Frontal cortex (tissue), 4 donors: ENCODE data around the gene COQ6. TPM values are rescaled to one million over a fixed set of nuclear protein-coding genes. Genes with fewer than 3 reads are reported as not detected.
"Not testable (repeated sequence)": the region's sequence is repeated elsewhere in the genome, so short reads cannot be mapped to it uniquely, and the experiment has no call there.

Experiments used
- DNase-seq, 2 donors: peaks; one replicate each; pipeline ENCODE4 v3.0.0; 2012; ENCODE audit warnings: low spot score in 2 of 2
- FAIRE-seq: peaks from 2 replicates; lab custom pipeline; 2012; peaks lifted over from hg19 to GRCh38; lab: Jason Lieb, UNC
- small RNA-seq: library from RNA; depleted of rRNA; stranded (forward); fragments of <200 nt; gene quantifications from one replicate; pipeline ENCODE3, GENCODE V24; 2014
- total RNA-seq: library from RNA; depleted of rRNA; stranded (reverse); fragments of >200 nt; gene quantifications from one replicate; pipeline ENCODE4 v1.2.3, GENCODE V29; 2014
- donor health status: control.
- donor health status: control.
- donor health status: control.

Gene COQ6
- total RNA-seq, 1 donor from 2014 or later, result 18.8 TPM

DNA sequence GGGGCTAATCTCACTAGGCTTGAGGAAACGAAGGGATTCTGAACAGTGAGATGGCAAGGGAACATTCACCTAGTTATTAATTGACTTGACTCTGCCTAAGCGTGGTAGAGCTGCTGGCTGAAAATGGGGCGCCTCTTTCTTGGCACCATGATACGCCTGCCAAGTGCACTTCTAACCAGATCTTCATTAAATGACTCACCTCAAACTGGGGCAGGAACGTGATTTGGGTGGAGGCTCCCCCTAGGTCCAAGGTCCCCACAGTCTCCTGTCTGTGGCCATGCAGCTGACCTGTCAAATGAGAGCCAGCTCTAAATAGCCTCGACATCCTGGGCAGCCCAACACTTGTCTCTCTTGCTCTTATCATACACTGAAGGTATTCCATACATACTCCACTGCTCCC is 26.0 kb downstream of the COQ6 start:
- no peak for FAIRE-seq
- no peak for DNase-seq

DNA sequence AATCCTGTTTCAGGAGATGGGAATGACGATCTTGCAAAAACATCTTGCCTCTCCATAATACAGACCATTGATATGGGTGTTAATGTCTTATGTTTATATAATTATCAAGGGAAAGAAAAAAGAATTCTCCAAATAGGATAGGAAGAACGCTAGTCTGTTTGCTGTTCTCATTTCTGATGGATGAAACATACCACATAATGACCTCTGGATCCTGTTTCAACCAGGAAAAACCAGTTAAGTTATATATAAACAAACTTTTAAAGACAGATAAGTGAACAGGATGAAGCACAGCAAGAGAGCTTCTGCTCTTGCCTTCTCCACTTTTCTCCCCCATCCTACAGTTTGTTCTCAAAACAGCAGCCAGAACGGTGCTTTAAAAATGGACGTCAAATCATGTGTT is 27.8 kb downstream of the COQ6 start:
- FAIRE-seq (no peak), DNase-seq (no peak)

DNA sequence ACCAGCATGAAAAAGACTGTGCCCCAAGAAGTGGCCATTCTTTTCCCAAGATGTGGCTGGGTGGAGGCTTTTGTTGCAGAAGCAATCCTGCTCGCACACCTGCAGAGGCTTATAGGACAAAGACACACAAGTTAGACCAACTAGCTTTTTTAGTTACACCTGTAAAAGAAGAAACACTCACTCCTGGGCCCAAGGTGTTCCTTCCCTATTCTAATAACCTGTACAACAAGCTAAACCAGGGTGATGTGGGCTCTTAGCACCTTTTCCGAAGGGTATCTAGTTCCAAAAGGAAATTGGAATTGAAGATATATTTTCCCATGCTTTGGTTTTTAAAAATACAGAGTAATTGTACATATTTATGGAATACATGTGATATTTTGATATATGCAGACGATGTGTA is 38.0 kb downstream of the COQ6 start:
- FAIRE-seq (no peak), DNase-seq (no peak)

DNA sequence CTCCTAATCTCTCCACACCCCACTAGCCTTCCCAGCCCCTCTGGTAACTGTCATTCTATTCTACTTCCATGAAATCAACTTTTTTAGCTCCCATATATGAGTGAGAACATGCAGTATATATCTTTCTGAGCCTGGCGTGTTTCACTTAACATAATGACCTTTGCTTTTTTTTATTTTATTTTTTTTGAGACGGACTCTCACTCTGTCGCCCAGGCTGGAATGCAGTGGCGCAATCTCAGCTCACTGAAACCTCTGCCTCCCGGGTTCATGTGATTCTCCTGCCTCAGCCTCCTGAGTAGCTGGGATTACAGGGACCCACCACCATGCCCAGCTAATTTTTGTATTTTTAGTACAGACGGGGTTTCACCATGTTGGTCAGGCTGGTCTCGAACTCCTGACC is 38.6 kb downstream of the COQ6 start:
- not testable (repeated sequence) for DNase-seq, FAIRE-seq

DNA sequence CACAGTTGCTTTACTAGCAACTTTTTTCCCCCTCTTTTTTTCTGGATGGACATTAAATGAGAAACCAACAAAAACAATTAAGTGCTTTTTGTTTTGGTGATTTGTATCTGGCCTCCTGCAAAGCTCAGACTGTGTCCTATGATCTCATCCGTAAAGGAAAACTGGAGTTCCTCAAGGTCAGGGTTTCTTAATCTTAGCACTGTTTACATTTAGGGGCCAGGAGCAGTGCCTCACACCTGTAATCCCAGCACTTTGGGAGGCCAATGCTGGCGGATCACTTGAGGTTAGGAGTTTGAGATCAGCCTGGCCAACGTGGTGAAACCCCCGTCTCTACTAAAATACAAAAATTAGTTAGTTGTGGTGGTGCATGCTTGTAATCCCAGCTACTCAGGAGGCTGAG is 41.0 kb downstream of the COQ6 start:
- DNase-seq (no peak), FAIRE-seq (no peak)

DNA sequence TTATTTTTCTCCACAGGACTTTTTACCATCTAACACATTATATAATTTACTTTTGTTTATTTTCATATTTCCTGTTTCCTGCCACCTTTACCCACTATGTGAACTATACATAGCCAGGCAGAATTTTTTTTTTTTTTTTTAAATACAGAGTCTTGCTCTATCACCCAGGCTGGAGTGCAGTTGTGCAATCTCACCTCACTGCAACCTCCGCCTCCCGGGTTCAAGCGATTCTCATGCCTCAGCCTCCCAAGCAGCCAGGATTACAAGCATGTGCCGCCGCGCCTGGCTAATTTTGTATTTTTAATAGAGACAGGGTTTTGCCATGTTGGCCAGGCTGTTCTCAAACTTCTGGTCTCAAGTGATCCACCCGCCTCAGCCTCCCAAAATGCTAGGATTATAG is 44.8 kb downstream of the COQ6 start:
- FAIRE-seq, DNase-seq: not testable (repeated sequence)

DNA sequence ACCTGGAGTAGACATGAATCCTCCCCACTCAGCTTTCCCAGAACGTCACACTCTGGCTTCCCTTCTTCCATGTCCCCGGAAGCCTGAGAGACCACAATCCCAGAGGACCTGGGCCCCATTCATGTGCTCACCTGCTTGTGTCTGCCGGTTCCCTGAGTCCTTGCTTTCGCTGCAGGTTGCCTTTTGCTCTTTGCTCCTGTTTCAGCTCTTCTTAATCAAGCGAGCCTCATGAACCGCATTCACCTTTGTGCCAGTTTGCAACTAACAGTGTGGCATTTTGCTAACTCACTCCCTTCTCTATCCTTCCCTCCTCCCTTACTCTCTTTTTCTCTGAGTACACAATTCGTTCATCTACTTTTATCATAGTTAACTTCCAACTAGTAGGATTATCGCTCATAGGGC is 45.9 kb downstream of the COQ6 start:
- FAIRE-seq, result no peak
- no peak for DNase-seq

DNA sequence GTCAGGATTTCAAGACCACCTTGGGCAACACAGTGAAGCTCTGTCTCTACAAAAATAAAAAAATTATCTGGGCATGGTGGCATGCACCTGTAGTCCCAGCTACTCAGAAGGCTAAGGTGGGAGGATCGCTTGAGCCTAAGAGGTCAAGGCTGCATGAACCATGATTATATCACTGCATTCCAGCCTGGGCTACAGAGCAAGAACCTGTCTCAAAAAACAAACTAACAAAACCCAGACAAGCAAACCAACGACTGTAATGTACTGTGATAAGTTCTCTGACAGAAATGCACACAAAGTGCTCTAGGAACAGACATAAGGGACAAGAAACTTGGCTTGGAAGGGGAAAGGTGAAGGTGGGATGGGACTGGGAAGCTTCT is 46.6 kb downstream of the COQ6 start:
- FAIRE-seq, result no peak
- no peak for DNase-seq

DNA sequence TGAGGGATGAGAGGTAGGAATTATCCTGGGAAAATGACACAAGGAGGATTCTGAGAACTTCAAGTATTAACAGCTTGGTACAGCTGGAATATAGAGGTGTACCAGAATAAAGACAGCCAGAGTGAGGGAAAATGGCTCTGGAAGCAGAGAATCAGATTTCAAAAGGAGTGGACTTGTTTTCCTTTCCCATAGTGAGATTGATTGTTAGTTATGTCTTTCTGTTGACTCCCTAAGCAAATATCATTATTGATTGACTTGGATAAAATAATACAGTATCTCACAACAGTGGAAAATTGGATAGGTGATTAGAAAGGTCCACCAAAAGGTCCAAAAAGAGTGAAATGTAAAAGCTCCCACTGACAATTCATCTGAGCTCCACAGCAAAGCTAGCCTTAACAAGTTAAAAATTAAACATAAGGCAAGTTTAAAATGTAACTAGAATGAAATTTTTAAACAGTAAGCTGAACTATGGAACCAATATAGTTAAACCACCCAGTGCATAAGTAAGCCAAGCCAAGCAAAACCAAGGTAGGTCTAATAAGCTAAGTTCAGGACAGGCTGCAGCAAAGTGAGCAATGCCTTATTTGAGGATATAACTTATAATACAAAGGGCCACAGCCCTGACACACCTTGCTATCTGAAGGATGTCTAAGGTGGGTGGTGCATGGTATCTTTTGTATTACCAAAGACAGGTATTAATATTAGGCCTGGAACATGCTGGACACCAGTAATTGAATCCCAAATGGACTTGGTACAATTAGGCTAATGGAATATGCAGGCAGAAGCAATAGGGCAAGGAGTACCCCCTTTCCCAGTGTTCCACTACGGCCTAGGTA is 47.2 kb downstream of the COQ6 start:
- no peak for FAIRE-seq

DNA sequence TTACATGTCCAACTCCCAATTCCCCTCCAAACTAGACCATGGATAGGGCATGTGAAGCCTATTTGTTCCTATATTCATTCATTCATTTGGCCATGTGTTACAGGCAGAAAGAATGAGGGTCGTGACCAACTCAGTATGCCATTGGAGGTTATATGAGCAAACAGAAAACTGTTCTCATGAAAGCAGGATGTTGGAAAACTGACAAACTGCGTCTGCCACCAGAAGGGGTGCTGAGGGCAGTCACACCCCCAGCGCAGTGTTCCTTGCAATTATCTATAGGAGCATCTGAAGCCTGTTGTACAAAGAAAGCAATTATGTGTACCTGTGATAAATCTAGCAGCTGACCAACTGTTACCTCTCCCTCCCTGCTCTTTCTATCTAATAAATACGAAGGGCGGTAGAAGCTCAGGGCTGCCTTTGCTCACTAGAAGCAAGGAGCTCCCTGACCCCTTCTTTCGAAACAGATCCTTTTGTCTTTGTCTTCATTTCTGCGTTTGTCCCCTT is 47.9 kb downstream of the COQ6 start:
- FAIRE-seq, result no peak
- no peak for DNase-seq

More for the DNA sequence above, 47.2 kb downstream of the COQ6 start:
- no peak for DNase-seq

DNA sequence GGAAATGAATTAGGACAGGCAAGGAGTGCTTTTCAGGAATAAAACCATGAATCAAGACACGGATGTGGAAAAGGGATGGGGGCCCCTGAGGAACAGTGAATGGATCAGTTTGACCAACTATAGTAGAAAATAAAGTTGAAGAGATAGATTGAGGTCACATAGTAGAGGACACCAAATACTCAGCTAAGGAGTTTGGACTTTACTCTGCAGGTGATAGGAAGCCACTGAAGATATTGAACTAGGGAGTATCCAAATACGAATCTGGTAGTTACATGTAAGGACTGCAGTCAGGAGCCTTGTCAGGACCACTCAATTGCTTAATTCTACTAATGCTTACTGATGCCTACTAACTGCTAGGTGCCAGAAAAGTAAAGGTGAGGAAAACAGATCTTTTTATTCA is 48.6 kb downstream of the COQ6 start:
- FAIRE-seq, result no peak
- DNase-seq, result no peak

DNA sequence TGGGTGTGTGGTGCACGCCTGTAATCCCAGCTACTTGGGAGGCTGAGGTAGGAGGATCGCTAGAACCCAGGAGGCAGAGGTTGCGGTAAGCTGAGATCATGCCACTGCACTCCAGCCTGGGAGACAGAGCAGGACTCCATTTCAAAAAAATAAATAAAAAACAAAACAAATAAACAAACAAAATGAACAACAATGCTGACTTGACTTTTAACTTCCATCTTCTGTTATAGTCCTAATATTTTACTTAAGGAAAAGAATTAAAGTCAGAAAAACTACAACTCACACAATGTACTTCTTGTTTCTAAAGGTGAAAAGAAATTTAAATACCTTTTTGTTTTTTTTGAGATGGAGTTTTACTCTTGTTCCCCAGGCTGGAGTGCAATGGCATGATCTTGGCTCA is 55.6 kb downstream of the COQ6 start:
- DNase-seq, FAIRE-seq: not testable (repeated sequence)

DNA sequence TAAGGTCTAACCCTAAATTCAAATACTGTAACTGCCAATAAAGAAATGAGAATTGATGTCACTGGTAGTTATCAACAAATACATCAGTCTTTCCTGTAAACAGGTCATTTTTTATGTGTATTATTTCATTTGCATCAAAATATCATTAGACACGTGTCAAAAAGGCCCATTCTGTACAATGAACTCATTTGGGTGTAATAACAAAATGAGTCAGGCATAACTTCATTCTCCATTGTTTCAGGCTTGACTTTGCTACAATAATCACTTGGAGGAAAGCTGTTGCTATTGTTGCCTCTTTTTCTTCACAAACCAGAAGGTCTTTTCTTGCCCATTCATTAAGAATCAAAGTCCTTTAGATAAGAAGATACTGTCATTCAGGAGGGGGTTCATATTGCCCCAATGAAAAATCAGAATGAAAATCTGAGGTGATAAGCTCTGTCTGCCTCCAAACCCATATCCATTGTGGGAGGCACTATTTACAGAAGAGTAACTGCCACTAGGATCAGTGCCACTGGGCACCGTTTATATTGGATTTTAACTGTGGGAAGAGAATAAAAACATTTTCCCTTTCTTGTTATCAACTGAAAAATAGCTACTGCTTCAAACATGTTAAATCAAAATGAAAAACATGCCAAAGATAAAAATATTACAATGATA is 58.9 kb downstream of the COQ6 start:
- DNase-seq (no peak), FAIRE-seq (no peak)

Small RNA genes lying within 50 kb of the gene (small RNA-seq; reads per million reads assigned to genes)
- gene AC005480.2 (not detected), gene RF00019 (not detected)

Other genes with a start within 250 kb of the COQ6 start
- 70.5 TPM for gene PNMA1, start 235.9 kb upstream of the COQ6 start, total RNA-seq
- 4.9 TPM for gene PTGR2, start 98.5 kb upstream of the COQ6 start, total RNA-seq
- 71.3 TPM for gene ZNF410, start 63.4 kb upstream of the COQ6 start, total RNA-seq
- gene FAM161B, start 208 bp upstream of the COQ6 start, total RNA-seq, result 20.8 TPM
- 4.9 TPM for gene ENTPD5, start 69.0 kb downstream of the COQ6 start, total RNA-seq
- 9.0 TPM for gene BBOF1, start 69.0 kb downstream of the COQ6 start, total RNA-seq
- gene ALDH6A1, start 134.2 kb downstream of the COQ6 start, total RNA-seq, result 35.1 TPM
- gene LIN52, start 134.7 kb downstream of the COQ6 start, total RNA-seq, result 18.3 TPM